GM12873 (cell line): ENCODE results near the gene RHBDD3.

Experiments
- CTCF ChIP-seq: IDR thresholded peaks from 2 replicates; pipeline ENCODE4 v1.5.1; 2012; ENCODE audit warnings: low read depth, mild to moderate bottlenecking, moderate library complexity, low read length, control low read depth; ENCODE audit not compliant: insufficient read depth; ENCODE audit errors: missing control alignments

The RHBDD3 gene

GRCh38 chr22:29215012-29215860, 52.5 kb downstream of the RHBDD3 start:
- no peak for TF ChIP-seq CTCF

- TF ChIP-seq CTCF: no peak
These were observed 53.5 kb downstream of the RHBDD3 start for GRCh38 chr22:29214232-29214631.

- no peak for TF ChIP-seq CTCF
These were observed 54.3 kb downstream of the RHBDD3 start for GRCh38 chr22:29213493-29213892.

- TF ChIP-seq CTCF: no peak
These were observed 55.0 kb downstream of the RHBDD3 start for GRCh38 chr22:29212743-29213142.

- TF ChIP-seq CTCF: no peak
These were observed 56.3 kb downstream of the RHBDD3 start for GRCh38 chr22:29211466-29211865.

- no peak for TF ChIP-seq CTCF
These were observed 56.7 kb downstream of the RHBDD3 start for GRCh38 chr22:29211066-29211465.
